Body of pancreas (tissue), 4 donors: ENCODE results near the gene WDR7.

ENCODE experiments used
- POLR2A ChIP-seq, 3 donors: fragments of 450-650 bp; IDR thresholded peaks; one replicate each; pipeline ENCODE4 v1.6.1; 2016; ENCODE audit warnings: antibody characterized with exemption in 3 of 3, mild to moderate bottlenecking in 2 of 3
- TF ChIP-seq, protein P1 (sequence below), 7 experiments: fragments of 450-650 bp in 4 of 7; fragments of 200-600 bp in 3 of 7; sonication (generic) in 3 of 7; IDR thresholded peaks; one replicate each; pipeline ENCODE4 v1.5.1; 2016 to 2019; ENCODE audit warnings: antibody characterized with exemption in 7 of 7

DNA sequence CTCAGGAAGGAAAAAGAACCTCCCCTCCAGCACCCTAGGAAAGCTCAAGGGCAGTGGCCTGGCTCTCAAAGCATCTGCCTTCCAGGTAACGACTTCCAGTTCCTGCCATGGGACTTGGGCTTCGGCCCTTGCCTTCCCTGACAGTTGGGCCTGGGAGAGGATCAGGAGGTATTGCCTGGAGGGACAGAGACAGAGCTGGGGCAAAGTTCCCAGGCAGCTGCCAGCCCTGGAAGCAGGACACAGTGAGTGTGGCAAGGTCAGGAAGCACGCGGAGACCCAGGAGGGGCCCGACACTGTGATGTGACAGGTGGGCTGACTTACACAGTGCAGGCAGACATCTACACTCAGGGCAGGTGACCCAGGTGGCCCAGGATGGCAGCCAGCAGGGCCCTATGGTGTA lies 408.2 kb downstream of the WDR7 start:
- TF ChIP-seq POLR2A (IDR thresholded peaks at IDR 0.05), result no peak
- TF ChIP-seq, protein P1, sequence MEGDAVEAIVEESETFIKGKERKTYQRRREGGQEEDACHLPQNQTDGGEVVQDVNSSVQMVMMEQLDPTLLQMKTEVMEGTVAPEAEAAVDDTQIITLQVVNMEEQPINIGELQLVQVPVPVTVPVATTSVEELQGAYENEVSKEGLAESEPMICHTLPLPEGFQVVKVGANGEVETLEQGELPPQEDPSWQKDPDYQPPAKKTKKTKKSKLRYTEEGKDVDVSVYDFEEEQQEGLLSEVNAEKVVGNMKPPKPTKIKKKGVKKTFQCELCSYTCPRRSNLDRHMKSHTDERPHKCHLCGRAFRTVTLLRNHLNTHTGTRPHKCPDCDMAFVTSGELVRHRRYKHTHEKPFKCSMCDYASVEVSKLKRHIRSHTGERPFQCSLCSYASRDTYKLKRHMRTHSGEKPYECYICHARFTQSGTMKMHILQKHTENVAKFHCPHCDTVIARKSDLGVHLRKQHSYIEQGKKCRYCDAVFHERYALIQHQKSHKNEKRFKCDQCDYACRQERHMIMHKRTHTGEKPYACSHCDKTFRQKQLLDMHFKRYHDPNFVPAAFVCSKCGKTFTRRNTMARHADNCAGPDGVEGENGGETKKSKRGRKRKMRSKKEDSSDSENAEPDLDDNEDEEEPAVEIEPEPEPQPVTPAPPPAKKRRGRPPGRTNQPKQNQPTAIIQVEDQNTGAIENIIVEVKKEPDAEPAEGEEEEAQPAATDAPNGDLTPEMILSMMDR (IDR thresholded peaks at IDR 0.05), result no peak
